ENCODE results near the gene ZNF318.

ZNF318 gene

GRCh38 chr6:43299338-43300293 lies 69.8 kb downstream of the ZNF318 start:
- DNase-seq (ENCODE audit: low read depth): no peak

DNA sequence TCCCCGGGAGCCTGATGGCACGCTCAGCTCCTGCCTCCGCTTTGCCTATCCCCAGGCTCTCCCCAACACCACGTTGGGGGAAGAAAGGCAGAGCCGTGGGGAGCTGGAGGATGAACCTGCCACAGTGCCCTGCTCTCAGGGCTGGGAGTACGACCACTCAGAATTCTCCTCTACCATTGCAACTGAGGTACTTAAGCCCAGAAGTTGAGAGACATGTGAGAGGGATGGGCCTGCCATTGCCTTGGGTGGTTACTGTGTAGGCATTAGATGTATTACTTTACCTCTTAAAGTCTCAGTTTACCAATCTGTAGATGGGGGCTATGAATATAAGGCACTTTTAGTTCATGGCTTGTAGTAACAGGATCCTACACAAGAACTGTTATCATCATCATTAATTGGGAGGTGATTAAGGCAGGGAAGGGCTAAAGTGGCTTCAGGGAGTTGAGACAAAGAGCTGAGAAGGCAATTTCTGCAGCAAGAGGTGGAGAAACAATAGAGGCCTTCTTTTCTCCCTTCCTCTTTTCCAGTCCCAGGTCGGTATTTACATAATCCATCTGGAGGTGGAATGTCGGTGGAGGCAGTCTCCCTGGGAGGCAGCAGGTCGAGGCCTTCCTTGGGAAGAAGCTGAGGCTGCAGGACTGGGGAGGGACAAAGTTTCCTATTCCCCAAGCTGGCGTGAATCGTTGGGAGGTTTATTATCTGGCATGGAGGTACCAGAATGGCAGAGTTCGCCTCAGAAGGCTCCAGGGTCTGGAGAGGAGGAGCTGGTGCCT lies 70.7 kb downstream of the ZNF318 start:
- DNase-seq (ENCODE audit: low read depth): no peak

GRCh38 chr6:43297644-43298564 lies 71.5 kb downstream of the ZNF318 start, which contains the start of gene SLC22A7:
Gene SLC22A7, plus strand, starts transcription at chr6:43298260. Its CDS starts 99 bp downstream, at chr6:43298359.
- DNase-seq (ENCODE audit: low read depth): no peak

GRCh38 chr6:43296780-43297497 lies 72.5 kb downstream of the ZNF318 start:
- no peak for DNase-seq (ENCODE audit: low read depth)

DNA sequence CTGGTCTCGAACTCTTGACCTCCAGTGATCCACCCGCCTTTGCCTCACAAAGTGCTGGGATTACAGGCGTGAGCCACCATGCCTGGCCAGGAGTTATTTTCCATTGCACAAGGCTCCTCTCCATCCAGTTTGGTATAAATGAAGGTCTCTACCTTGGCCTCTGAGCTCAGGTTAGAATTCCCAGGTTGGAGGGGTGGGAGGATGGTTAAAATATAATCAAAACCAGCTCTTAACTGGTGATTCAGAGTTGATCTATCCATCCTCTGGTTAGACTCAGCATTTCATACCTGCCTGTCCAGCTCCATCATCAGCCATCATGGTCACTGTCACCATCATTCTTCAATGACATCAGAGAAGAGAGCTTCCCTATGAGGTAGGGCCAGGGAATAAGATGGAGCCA lies 74.0 kb downstream of the ZNF318 start:
- DNase-seq (ENCODE audit: low read depth): no peak

DNA sequence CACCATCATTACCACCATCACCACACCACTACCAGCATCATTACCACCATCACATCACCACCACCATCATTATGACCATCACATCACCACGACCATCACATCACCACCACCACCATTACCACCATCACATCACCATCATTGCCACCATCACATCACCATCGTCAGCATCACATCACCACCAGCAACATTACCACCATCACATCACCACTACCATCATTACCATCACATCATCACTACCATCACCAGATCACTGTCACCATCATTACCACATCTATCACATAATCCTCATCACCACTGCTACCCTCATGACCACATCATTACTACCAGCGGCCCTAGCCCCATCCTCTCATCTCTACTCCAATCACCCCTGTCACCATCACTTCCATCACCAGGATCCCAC lies 74.9 kb downstream of the ZNF318 start:
- DNase-seq (ENCODE audit: low read depth): no peak

DNA sequence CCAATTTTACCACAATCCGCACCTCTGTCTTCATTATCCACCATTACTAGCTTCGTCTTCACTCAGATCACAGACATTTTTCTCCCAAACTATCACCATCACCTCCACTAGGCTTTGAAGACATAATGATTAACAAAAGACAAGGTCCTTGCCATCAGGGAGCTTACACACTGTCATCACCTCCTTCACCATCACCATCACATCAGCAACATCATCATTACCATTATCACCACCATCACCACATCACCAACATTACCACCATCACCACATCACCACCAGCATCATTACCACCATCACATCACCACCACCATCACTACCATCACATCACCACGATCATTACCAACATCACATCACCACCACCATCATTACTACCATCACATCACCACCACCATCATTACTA lies 75.7 kb downstream of the ZNF318 start:
- DNase-seq (ENCODE audit: low read depth): no peak

DNA sequence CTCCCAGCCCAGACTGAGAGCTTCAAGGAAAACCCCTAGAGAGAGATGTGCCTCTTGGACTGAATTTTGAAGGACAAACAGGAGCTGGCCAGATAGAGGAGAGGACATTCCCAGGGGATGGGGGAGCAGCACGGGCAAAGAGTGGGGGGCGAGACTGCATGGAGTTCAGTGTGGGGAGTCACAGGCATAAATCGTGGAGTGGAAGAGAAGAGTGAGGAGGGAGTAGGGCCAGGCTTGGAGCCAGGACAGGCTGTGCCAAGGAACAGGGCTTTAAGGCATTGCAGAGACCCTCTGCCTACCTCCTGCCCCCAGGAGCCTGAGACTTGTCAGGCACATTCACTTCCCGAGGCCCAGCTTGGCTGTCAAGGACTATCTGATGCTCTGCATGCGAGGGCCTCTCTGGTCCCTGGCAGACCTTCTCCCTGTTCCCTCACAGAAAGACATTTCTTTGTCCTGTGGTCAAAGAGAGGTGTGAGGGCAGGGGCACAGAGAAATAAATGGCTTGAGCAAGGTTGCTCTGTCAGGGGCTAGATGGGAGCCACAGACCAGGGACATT lies 76.6 kb downstream of the ZNF318 start:
- DNase-seq (ENCODE audit: low read depth): no peak

DNA sequence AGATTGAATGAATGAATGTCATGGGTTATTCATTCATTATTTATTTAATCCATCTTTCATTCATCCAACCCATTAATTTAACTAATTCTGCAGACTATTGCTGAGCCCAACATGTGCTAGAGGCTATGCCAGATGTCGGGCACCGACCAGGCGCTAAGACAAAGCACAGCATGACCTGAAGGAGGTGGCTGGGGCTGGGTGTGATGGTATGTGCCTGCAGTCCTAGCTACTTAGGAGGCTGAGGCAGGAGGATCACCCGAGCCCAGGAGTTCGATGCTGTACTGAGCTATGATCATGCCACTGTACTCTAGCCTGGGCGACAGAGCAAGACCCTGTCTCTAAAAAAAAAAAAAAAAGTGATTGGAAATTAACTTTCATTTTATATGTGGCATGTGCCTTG lies 77.1 kb downstream of the ZNF318 start:
- DNase-seq (ENCODE audit: low read depth): no peak

DNA sequence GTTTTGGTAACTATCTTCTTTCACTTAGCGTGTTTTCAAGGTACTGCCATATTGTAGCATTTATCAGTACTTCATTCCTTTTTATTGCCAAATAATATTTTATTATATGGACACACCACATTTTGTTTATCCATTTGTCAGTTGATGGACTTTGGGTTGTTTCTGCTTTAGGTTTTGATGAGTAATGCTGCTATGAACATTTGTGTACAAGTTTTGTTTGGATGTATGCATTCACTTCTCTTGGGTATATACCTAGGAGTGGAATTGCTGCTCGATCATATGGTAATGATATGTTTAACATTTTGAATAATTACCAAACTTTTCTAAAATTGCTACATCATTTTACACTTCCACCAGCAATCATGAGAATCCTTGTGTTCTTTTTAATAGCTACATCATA lies 77.7 kb downstream of the ZNF318 start:
- DNase-seq (ENCODE audit: low read depth): no peak

DNA sequence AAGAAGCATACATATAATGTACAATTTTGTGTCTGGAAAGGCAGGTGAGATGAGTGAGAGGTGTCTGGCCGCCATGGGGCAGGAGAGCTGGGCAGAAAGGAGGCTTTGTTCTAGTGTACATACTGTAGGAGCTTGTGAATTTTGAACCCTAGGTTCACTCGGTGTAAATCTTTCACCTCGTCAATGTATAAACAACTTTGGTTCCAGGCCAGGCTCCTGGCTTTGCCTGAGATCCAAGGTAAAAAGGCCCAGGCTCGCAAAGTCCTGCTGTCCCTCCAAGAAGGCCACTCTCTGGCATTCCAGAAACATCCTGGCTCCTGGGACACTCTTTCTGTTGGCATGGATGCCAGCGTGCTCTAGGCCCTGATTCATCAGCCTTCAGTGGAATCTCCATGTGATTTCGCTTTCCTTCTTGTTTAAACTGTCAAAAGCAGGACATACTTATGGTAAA lies 78.5 kb downstream of the ZNF318 start:
- DNase-seq (ENCODE audit: low read depth): no peak

- no peak for DNase-seq (ENCODE audit: low read depth)
Observed at GRCh38 chr6:43290339-43290904, 79.0 kb downstream of the ZNF318 start.

- DNase-seq (ENCODE audit: low read depth): no peak
Observed at GRCh38 chr6:43287717-43288679, 81.4 kb downstream of the ZNF318 start.

DNA sequence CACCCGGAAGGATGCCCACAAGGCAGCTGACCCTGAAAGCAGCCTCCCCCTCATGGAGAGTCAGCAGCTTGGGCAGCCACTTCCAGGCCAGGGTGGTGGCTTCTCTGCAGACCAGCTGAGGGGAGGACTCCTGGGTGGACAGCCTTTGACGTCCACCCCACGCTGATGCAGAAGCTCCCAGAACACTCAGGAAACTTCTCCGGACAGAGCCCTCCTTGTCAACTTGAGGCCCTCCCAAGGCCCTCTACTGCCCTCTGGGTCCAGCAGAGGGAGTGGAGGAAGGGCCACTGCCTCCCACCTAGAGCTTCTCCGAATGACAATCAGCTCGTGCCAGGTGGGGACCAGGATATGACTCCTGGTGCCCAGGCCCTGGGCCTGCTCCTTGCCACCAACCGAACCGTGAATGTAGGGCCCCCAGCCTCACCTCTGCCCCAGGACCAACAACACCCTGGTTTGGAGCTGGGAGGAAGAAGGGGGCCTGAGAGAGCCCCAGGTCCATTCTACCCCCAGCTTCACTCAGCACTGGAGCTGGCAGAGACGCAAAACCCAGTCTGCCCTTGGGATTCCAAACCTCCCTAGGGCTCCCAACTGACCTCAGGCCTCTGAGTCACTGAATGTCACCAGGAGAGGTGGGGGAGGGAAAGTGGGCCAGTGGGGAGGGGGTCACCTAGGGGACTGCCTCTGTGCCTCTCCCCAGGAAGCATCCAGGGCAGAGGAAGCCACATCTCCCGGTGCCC lies 82.3 kb downstream of the ZNF318 start:
- no peak for DNase-seq (ENCODE audit: low read depth)

- DNase-seq (ENCODE audit: low read depth): no peak
Observed at GRCh38 chr6:43286456-43286979, 82.9 kb downstream of the ZNF318 start.
